Tibial artery (tissue), 4 donors: ENCODE measurements around the gene SYNM.
A peak's percentile ranks its signal among the peaks of the same experiment; 100 is the strongest.

Experiments
- DNase-seq, 2 donors: peaks; one replicate each; pipeline ENCODE4 v3.0.0-alpha.2; 2019
- H3K27ac ChIP-seq, 2 donors: fragments of 200-600 bp; sonication (generic) in 1 of 2; 1 replicate in 1 of 2; 2 replicates in 1 of 2; pipeline ENCODE4 v1.5.1; 2018 to 2019; ENCODE audit warnings: mild to moderate bottlenecking in 1 of 2
- H3K27me3 ChIP-seq, 2 donors: fragments of 200-600 bp; sonication (generic) in 1 of 2; one replicate each; pipeline versions ENCODE4 v1.5.1 to v1.6.0; 2016 to 2019
- H3K36me3 ChIP-seq, 3 donors: fragments of 200-600 bp; sonication (generic) in 2 of 3; one replicate each; pipeline ENCODE4 v1.5.1; 2016 to 2019; ENCODE audit warnings: mild to moderate bottlenecking in 2 of 3
- H3K4me1 ChIP-seq, 4 donors: fragments of 200-600 bp; sonication (generic) in 2 of 4; 1 replicate in 3 of 4; 2 replicates in 1 of 4; pipeline ENCODE4 v1.5.1; 2016 to 2019
- H3K4me3 ChIP-seq, 2 donors: fragments of 200-600 bp; sonication (generic) in 1 of 2; 1 replicate in 1 of 2; 2 replicates in 1 of 2; pipeline ENCODE4 v1.5.1; 2018 to 2019; ENCODE audit warnings: mild to moderate bottlenecking in 2 of 2
- H3K9me3 ChIP-seq, 3 donors: fragments of 200-600 bp; sonication (generic) in 1 of 3; one replicate each; pipeline ENCODE4 v1.5.1; 2016 to 2019
- CTCF ChIP-seq, 2 experiments: fragments of 200-600 bp in 1 of 2; fragments of 450-650 bp in 1 of 2; IDR thresholded peaks; one replicate each; pipeline ENCODE4 v1.5.1; 2017 to 2019; ENCODE audit warnings: antibody characterized with exemption in 2 of 2, mild to moderate bottlenecking in 1 of 2, moderate library complexity in 1 of 2
- intact Hi-C: fragments of 100-400 bp; cut with DNase I; formaldehyde crosslinking; loops from one replicate; pipeline ENCODE4 v1.15.0; 2023; ENCODE audit warnings: low total_unique reads

SYNM gene

GRCh38 chr15:99076555-99077308 lies 28.1 kb upstream of the SYNM start:
- TF ChIP-seq CTCF (IDR thresholded peaks at IDR 0.05): peak; percentile 79 to 90
- no peaks in the 10 kb centered on the region for H3K9me3 ChIP-seq
- H3K4me1 ChIP-seq: no peaks in the 10 kb centered on the region
- peak; percentile 52 to 73 for DNase-seq
- intact Hi-C loops: loop anchor here (2.0 to 5.0 kb wide), 2 partner anchors 298 to 634 kb away; no protein-coding TSS in a partner anchor
- H3K36me3 ChIP-seq: no peaks in the 10 kb centered on the region
- H3K4me3 ChIP-seq: peak overlapping the region; percentile 36 to 43
- peak overlapping the region; percentile 14 to 59 for H3K27ac ChIP-seq
- H3K27me3 ChIP-seq: no peaks in the 10 kb centered on the region

- intact Hi-C loops: no loop called here
- Histone ChIP-seq H3K4me1 (no peaks in the 10 kb centered on the region), H3K36me3 (no peaks in the 10 kb centered on the region), H3K27ac (no peak overlapping the region), H3K4me3 (no peak overlapping the region), H3K27me3 (no peaks in the 10 kb centered on the region), H3K9me3 (no peaks in the 10 kb centered on the region)
- no peak for TF ChIP-seq CTCF (IDR thresholded peaks at IDR 0.05)
- no peak for DNase-seq
These were observed 22.1 kb upstream of the SYNM start for GRCh38 chr15:99082798-99083197.

GRCh38 chr15:99084965-99085364 lies 19.9 kb upstream of the SYNM start:
- no peak overlapping the region for H3K4me3 ChIP-seq
- no peak for TF ChIP-seq CTCF (IDR thresholded peaks at IDR 0.05)
- intact Hi-C loops: no loop called here

GRCh38 chr15:99085413-99086326 lies 19.2 kb upstream of the SYNM start:
- Histone ChIP-seq H3K36me3 (no peaks in the 10 kb centered on the region), H3K9me3 (no peaks in the 10 kb centered on the region), H3K4me3 (no peak overlapping the region), H3K4me1 (no peaks in the 10 kb centered on the region), H3K27ac (no peak overlapping the region), H3K27me3 (no peaks in the 10 kb centered on the region)
- intact Hi-C loops: no loop called here
- TF ChIP-seq CTCF (IDR thresholded peaks at IDR 0.05): no peak
- peak in 1 of 2 donors; percentile 11 for DNase-seq

More at GRCh38 chr15:99084965-99085364, 19.9 kb upstream of the SYNM start:
- no peaks in the 10 kb centered on the region for H3K36me3 ChIP-seq
- no peak overlapping the region for H3K27ac ChIP-seq
- peak in 1 of 2 donors; percentile 35 for DNase-seq
- no peaks in the 10 kb centered on the region for H3K4me1 ChIP-seq
- H3K27me3 ChIP-seq: no peaks in the 10 kb centered on the region
- no peaks in the 10 kb centered on the region for H3K9me3 ChIP-seq

GRCh38 chr15:99086327-99086667 lies 18.6 kb upstream of the SYNM start:
- Histone ChIP-seq H3K27me3 (no peaks in the 10 kb centered on the region), H3K4me1 (no peaks in the 10 kb centered on the region), H3K9me3 (no peaks in the 10 kb centered on the region), H3K36me3 (no peaks in the 10 kb centered on the region), H3K4me3 (no peak overlapping the region), H3K27ac (no peak overlapping the region)
- TF ChIP-seq CTCF (IDR thresholded peaks at IDR 0.05): no peak
- DNase-seq: peak in 1 of 2 donors; percentile 53
- intact Hi-C loops: no loop called here
